Liver (tissue), 3 donors: ENCODE measurements around the gene MRPS9.

Experiments
- SP1 ChIP-seq: IDR thresholded peaks from 2 replicates; pipeline ENCODE4 v1.6.1; 2018; ENCODE audit warnings: antibody characterized with exemption, mild to moderate bottlenecking
- ZBTB33 ChIP-seq: IDR thresholded peaks from 2 replicates; pipeline ENCODE4 v1.6.1; 2016; ENCODE audit warnings: antibody characterized with exemption
- TF ChIP-seq, protein P1 (sequence below): fragments of 150-350 bp; IDR thresholded peaks from 2 replicates; pipeline ENCODE4 v1.5.1; 2017; ENCODE audit warnings: improper control_type of control experiment, low read depth, low read length; ENCODE audit not compliant: missing input control
- donor health status: healthy.
- donor health status: healthy.

DNA sequence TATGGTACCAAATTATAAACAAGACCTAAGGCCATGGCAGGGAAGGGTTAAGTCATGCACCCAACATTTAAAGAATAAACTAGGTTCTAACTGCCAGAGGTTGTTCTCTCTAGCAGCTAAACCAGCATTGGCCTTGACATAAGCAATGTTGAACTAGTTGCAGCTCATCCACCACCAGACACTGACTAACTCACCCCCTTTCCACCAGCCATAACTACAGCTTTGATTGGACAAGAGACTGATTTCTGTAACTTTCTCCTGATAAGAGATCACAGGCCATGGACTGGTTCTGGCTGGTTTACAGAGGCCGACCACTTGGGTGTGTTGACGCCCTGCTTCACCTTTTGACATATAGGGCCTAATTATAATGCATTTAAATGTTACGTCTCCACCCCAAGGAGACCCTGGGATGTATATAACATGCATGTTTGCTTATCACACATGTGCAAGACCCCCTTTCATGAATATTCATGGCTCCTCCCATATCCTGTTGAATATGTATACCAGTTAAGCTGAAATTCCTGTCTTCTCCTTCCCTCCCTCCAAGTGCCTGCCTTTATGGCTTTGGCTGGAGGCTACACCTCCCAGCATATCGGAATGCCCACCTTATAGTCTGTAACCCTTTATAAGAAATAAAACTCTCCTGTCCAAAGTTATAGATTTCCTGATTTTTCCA lies 75.9 kb downstream of the MRPS9 start:
- TF ChIP-seq, protein P1, sequence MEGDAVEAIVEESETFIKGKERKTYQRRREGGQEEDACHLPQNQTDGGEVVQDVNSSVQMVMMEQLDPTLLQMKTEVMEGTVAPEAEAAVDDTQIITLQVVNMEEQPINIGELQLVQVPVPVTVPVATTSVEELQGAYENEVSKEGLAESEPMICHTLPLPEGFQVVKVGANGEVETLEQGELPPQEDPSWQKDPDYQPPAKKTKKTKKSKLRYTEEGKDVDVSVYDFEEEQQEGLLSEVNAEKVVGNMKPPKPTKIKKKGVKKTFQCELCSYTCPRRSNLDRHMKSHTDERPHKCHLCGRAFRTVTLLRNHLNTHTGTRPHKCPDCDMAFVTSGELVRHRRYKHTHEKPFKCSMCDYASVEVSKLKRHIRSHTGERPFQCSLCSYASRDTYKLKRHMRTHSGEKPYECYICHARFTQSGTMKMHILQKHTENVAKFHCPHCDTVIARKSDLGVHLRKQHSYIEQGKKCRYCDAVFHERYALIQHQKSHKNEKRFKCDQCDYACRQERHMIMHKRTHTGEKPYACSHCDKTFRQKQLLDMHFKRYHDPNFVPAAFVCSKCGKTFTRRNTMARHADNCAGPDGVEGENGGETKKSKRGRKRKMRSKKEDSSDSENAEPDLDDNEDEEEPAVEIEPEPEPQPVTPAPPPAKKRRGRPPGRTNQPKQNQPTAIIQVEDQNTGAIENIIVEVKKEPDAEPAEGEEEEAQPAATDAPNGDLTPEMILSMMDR: no peak
- TF ChIP-seq ZBTB33: no peak
- no peak for TF ChIP-seq SP1
